Panc1 (cell line): Measurements from ENCODE around the gene KCNE4. TPM values are rescaled to one million over a fixed set of nuclear protein-coding genes. Genes with fewer than 3 reads are reported as not detected.

Source experiments
- ATAC-seq: fragments of 200-7000 bp; cut with Tn5 transposase; 2 replicates; pipeline ENCODE4 v1.9.1; 2020; ENCODE audit warnings: mild to moderate bottlenecking, moderate library complexity
- BruUV-seq: library from RNA; stranded (reverse); fragments of 400-500 nt; replicated peaks from 2 replicates; lab custom pipeline; 2021; lab: Mats Ljungman, UMichigan
- CTCF ChIA-PET: fragments of 300-600 bp; sonication (Branson Sonifier 250); formaldehyde crosslinking; loops from one replicate; lab custom pipeline; 2022; ENCODE audit warnings: antibody characterized with exemption; lab: Charles Lee
- POLR2A ChIA-PET: fragments of 300-600 bp; sonication (Branson Sonifier 250); formaldehyde crosslinking; loops from one replicate; lab custom pipeline; 2022; ENCODE audit warnings: antibody characterized with exemption; lab: Charles Lee
- DNase-seq: peaks from one replicate; pipeline ENCODE4 v3.0.0-alpha.2; 2010; ENCODE audit warnings: low read depth, low spot score
- H3K27ac ChIP-seq: 2 replicates; pipeline ENCODE4 v1.5.1; 2011; ENCODE audit warnings: mild to moderate bottlenecking, low read length, inconsistent platforms
- H3K27me3 ChIP-seq: fragments of 200-500 bp; sonication (Bioruptor generic); 2 replicates; pipeline ENCODE4 v1.6.0; 2014; ENCODE audit warnings: low read length, inconsistent platforms; ENCODE audit not compliant: control insufficient read depth, insufficient read depth
- H3K36me3 ChIP-seq: fragments of 200-500 bp; sonication (Bioruptor generic); 2 replicates; pipeline ENCODE4 v1.5.1; 2014; ENCODE audit warnings: inconsistent platforms, mild to moderate bottlenecking, low read length, moderate library complexity; ENCODE audit not compliant: control insufficient read depth, insufficient read depth
- H3K4me1 ChIP-seq: 2 replicates; pipeline ENCODE4 v1.5.1; 2011; ENCODE audit warnings: inconsistent platforms, mild to moderate bottlenecking, low read length, moderate library complexity; ENCODE audit not compliant: control insufficient read depth, insufficient read depth
- H3K4me3 ChIP-seq, 2 experiments: 2 replicates each; pipeline ENCODE4 v1.5.1; 2011 to 2012; ENCODE audit warnings: low read depth in 2 of 2, low read length in 2 of 2, mild to moderate bottlenecking in 2 of 2, inconsistent platforms in 1 of 2, moderate library complexity in 1 of 2
- H3K9me3 ChIP-seq: fragments of 200-500 bp; sonication (Bioruptor generic); 2 replicates; pipeline ENCODE4 v1.5.1; 2014; ENCODE audit warnings: low read depth, mild to moderate bottlenecking, inconsistent platforms, low read length, moderate library complexity; ENCODE audit not compliant: control insufficient read depth, insufficient read depth
- POLR2AphosphoS5 ChIP-seq: IDR thresholded peaks from 2 replicates; pipeline ENCODE4 v1.6.1; 2012; ENCODE audit warnings: mild to moderate bottlenecking, low read depth, low read length, moderate library complexity
- SIN3A ChIP-seq: IDR thresholded peaks from 2 replicates; pipeline ENCODE4 v1.6.1; 2012; ENCODE audit warnings: low read depth, mild to moderate bottlenecking, low read length, moderate library complexity, borderline replicate concordance; ENCODE audit not compliant: insufficient read depth
- TCF7L2 ChIP-seq: IDR thresholded peaks from 2 replicates; pipeline ENCODE4 v1.6.1; 2011; ENCODE audit warnings: mild to moderate bottlenecking, low read depth, low read length, inconsistent platforms
- in situ Hi-C: cut with HindIII; loops from 2 replicates; pipeline ENCODE4 v1.10.0; 2016; ENCODE audit warnings: low sequenced_read_pairs, low pct_unique_long_range_greater_than_20kb
- intact Hi-C: fragments of 100-400 bp; cut with micrococcal nuclease; formaldehyde crosslinking; loops from one replicate; pipeline ENCODE4 v1.10.0; 2022; ENCODE audit not compliant: unreplicated experiment
- total RNA-seq: library from RNA; stranded (reverse); gene quantifications from one replicate; pipeline ENCODE4 v1.2.1, GENCODE V29; 2021; ENCODE audit not compliant: unreplicated experiment
- TF ChIP-seq, protein P1 (sequence below), 2 experiments: IDR thresholded peaks; 2 replicates each; pipeline ENCODE4 v1.6.1; 2011 to 2012; ENCODE audit warnings: low read depth in 2 of 2, control low read depth in 1 of 2, low read length in 1 of 2, mild to moderate bottlenecking in 1 of 2, moderate library complexity in 1 of 2; ENCODE audit not compliant: insufficient read depth in 1 of 2
- TF ChIP-seq, protein P2 (sequence below): fragments of 450-650 bp; IDR thresholded peaks from 2 replicates; pipeline ENCODE4 v1.5.1; 2017; ENCODE audit warnings: mild to moderate bottlenecking

The KCNE4 gene
- total RNA-seq, 1 experiment from 2014 or later, result 0.21 TPM

DNA sequence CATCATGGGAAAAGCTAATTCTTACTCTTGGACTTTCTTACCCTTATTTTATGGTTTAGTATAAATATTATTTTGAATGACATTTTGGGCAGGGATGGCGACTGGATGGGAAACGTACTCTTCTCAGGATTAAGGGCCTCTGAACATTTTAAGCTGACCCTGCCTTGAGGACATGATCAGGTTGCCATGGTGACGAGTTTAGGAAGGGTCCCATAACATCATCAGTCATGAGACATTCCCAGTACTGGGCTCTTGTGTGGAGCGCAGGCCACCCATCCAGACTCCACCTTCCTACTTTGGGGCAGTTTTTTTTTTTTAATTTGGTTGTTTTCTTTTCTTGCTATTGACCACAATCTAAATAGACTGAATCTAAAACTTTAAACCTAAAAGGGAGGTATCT is 40.7 kb downstream of the KCNE4 start:
- ChIA-PET CTCF (no interaction called here), POLR2A (no interaction called here)
- DNase-seq (no peak), ATAC-seq (no peak)
- no peak overlapping the region for H3K27ac ChIP-seq
- H3K4me1 ChIP-seq, result no peaks in the 10 kb centered on the region
- in situ Hi-C loops, result no loop called here
- H3K27me3 ChIP-seq, result no peaks in the 10 kb centered on the region
- no peak for TF ChIP-seq TCF7L2
- TF ChIP-seq, protein P1, sequence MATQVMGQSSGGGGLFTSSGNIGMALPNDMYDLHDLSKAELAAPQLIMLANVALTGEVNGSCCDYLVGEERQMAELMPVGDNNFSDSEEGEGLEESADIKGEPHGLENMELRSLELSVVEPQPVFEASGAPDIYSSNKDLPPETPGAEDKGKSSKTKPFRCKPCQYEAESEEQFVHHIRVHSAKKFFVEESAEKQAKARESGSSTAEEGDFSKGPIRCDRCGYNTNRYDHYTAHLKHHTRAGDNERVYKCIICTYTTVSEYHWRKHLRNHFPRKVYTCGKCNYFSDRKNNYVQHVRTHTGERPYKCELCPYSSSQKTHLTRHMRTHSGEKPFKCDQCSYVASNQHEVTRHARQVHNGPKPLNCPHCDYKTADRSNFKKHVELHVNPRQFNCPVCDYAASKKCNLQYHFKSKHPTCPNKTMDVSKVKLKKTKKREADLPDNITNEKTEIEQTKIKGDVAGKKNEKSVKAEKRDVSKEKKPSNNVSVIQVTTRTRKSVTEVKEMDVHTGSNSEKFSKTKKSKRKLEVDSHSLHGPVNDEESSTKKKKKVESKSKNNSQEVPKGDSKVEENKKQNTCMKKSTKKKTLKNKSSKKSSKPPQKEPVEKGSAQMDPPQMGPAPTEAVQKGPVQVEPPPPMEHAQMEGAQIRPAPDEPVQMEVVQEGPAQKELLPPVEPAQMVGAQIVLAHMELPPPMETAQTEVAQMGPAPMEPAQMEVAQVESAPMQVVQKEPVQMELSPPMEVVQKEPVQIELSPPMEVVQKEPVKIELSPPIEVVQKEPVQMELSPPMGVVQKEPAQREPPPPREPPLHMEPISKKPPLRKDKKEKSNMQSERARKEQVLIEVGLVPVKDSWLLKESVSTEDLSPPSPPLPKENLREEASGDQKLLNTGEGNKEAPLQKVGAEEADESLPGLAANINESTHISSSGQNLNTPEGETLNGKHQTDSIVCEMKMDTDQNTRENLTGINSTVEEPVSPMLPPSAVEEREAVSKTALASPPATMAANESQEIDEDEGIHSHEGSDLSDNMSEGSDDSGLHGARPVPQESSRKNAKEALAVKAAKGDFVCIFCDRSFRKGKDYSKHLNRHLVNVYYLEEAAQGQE (IDR thresholded peaks at IDR 0.05; ENCODE audit: insufficient read depth in 1 of 2, low read depth in 2 of 2, low read length in 1 of 2), result no peak
- no peak for TF ChIP-seq POLR2AphosphoS5
- TF ChIP-seq SIN3A, result no peak
- TF ChIP-seq, protein P2, sequence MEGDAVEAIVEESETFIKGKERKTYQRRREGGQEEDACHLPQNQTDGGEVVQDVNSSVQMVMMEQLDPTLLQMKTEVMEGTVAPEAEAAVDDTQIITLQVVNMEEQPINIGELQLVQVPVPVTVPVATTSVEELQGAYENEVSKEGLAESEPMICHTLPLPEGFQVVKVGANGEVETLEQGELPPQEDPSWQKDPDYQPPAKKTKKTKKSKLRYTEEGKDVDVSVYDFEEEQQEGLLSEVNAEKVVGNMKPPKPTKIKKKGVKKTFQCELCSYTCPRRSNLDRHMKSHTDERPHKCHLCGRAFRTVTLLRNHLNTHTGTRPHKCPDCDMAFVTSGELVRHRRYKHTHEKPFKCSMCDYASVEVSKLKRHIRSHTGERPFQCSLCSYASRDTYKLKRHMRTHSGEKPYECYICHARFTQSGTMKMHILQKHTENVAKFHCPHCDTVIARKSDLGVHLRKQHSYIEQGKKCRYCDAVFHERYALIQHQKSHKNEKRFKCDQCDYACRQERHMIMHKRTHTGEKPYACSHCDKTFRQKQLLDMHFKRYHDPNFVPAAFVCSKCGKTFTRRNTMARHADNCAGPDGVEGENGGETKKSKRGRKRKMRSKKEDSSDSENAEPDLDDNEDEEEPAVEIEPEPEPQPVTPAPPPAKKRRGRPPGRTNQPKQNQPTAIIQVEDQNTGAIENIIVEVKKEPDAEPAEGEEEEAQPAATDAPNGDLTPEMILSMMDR, result no peak
- H3K4me3 ChIP-seq, result no peak overlapping the region
- no peaks in the 10 kb centered on the region for H3K36me3 ChIP-seq
- intact Hi-C loops, result no loop called here
- no peaks in the 10 kb centered on the region for H3K9me3 ChIP-seq
- BruUV-seq, result no TSS peak

GRCh38 chr2:223093436-223094241 is 41.6 kb downstream of the KCNE4 start:
- Histone ChIP-seq H3K4me3 (no peak overlapping the region), H3K27me3 (no peaks in the 10 kb centered on the region), H3K27ac (no peak overlapping the region), H3K36me3 (no peaks in the 10 kb centered on the region), H3K9me3 (no peaks in the 10 kb centered on the region), H3K4me1 (no peaks in the 10 kb centered on the region)
- ChIA-PET CTCF (no interaction called here), POLR2A (no interaction called here)
- DNase-seq (no peak), ATAC-seq (no peak)
- in situ Hi-C loops, result no loop called here
- intact Hi-C loops, result no loop called here
- no peak for TF ChIP-seq TCF7L2
- TF ChIP-seq, protein P2, result no peak
- TF ChIP-seq, protein P1 (IDR thresholded peaks at IDR 0.05; ENCODE audit: insufficient read depth in 1 of 2, low read depth in 2 of 2, low read length in 1 of 2), result no peak
- no peak for TF ChIP-seq POLR2AphosphoS5
- TF ChIP-seq SIN3A, result no peak
- BruUV-seq, result no TSS peak
